GM12874 (cell line): ENCODE results near the gene ATOH8.

Source experiments
- TF ChIP-seq, protein P1 (sequence below): IDR thresholded peaks from 2 replicates; pipeline ENCODE4 v1.5.1; 2011; ENCODE audit warnings: low read depth, mild to moderate bottlenecking, control low read depth, low read length, moderate library complexity; ENCODE audit not compliant: insufficient read depth

ATOH8 gene, protein sequence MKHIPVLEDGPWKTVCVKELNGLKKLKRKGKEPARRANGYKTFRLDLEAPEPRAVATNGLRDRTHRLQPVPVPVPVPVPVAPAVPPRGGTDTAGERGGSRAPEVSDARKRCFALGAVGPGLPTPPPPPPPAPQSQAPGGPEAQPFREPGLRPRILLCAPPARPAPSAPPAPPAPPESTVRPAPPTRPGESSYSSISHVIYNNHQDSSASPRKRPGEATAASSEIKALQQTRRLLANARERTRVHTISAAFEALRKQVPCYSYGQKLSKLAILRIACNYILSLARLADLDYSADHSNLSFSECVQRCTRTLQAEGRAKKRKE

DNA sequence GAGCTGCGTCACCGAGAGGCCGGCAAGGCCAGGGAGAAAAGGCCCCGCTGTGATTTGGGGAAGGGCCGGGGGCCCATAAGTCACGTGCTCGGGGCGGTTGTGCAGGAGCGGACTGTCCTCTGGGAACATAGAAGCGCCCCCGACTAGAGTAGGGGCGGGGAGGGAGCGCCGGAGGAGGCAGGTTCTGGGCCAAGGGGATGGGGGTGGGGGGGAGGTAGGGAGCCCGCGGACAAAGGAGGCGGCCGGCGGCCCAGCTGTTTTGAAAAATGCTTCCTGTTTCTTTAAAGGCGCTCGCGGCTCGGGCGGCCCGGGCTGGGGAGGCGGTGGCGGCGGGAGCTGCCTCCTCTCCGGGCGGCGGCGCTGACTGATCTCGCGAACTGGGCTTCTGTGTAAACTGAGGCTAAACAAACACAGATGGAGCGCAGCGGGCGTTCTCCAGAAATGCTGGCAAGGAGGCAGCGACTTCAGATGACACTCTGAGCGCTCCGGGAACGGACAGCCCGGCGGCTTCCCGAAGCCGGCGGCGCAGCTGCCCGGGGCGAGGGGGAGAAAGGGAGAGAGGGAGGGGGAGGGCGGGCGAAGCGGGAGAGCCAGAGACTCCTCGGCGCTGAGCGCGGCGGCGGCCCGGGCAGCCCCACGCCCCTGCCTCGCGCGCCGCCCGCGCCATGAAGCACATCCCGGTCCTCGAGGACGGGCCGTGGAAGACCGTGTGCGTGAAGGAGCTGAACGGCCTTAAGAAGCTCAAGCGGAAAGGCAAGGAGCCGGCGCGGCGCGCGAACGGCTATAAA is at the start of gene ATOH8:
ATOH8 (plus strand) TSS at position 467 of the 788 bp plus-strand sequence; CDS start at position 666, 199 bp downstream.
- TF ChIP-seq, protein P1, sequence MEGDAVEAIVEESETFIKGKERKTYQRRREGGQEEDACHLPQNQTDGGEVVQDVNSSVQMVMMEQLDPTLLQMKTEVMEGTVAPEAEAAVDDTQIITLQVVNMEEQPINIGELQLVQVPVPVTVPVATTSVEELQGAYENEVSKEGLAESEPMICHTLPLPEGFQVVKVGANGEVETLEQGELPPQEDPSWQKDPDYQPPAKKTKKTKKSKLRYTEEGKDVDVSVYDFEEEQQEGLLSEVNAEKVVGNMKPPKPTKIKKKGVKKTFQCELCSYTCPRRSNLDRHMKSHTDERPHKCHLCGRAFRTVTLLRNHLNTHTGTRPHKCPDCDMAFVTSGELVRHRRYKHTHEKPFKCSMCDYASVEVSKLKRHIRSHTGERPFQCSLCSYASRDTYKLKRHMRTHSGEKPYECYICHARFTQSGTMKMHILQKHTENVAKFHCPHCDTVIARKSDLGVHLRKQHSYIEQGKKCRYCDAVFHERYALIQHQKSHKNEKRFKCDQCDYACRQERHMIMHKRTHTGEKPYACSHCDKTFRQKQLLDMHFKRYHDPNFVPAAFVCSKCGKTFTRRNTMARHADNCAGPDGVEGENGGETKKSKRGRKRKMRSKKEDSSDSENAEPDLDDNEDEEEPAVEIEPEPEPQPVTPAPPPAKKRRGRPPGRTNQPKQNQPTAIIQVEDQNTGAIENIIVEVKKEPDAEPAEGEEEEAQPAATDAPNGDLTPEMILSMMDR: no peak

DNA sequence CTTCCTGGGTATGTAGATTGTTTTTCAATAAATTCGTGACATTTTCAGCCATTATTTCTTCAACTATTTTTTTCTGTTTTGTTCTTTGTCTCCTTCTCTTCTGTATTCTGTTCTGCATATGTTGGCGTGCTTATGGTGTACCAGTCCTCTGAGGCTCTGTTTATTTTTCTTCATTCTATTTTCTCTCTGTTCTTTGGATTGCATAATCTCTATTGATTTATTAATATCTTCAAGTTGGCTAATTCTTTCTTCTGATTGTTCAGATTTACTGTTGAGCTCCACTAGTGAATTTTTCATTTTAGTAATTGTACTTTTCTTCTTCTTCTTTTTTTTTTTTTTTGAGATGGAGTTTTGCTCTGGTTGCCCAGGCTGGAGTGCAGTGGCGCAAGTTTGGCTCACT is 49.8 kb upstream of the ATOH8 start:
- TF ChIP-seq, protein P1: no peak

DNA sequence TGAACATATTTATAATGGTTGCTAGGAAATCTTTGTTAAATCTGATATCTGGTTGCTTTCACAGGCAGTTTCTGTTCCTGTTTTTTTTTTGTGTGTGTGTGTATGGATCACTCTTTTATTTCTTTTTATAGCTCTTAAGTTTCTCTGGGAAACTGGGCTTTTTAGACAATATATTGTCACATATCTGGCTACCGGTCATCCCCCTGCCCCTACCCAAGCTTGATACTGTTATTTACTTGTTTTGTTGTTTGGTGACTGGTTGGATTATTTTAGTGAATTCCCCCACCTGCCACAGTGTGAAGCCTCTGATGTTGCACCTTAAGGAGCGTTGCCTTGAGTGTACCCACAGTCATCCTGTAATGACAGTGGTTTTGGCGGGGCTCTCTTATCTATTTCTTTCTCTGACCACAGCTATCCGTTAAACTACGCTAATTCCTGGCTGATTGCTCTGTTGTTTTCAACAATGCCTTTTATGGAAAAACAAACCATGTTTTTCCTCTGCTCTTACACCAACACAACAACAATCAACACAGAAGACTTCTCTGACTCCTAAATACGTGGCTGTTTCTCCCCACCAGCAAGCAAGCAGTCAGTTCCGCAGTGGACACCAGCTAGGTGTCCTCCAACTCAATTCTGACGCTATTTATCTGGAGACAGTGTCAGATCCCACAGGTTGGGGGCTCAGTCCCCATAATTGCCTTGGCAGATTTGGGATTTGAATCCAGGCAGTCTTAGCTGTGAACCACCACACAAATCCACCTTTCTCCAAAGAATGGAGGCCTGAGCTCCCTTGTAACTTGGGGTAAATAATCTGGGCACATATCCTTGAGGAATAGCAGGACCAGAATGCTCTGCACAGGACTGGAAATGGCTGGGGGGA is 48.8 kb upstream of the ATOH8 start:
- TF ChIP-seq, protein P1: no peak

DNA sequence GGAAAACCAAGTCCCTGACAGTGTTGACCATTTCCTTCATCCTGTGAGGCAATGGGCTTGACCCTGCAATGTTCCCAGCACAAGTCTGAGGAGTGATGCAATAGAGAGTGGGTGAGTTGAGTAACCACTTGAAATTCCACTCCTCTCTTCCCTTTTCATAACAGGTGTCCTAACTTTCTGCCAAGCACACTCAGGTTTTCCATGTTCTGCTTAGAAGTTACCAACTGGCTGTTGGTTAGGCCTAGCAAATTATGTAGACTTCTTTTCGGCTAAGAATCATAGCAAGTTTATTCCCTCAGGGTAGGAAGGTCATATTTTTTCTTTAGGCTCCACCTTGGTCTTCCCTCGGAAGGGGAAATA is 48.1 kb upstream of the ATOH8 start:
- TF ChIP-seq, protein P1: no peak

DNA sequence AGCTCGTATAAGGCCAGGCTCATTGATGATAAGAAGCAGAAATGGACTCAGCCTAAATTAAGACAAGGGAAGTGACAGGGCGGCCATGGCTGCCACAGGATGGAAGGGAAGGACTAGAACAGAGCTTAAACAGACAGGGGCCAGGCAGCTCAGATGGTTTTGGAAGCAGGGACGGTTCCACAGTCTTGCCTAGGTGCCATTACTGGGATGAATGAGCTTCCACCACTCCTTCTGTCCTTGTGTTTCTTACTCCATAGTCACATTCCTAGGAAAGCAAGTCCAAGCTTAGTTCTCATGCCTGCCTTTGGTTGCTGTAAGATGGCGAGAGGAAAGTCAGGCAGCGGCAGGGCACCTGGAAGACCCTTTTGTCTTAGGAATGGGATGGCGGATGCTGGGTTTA is 47.7 kb upstream of the ATOH8 start:
- TF ChIP-seq, protein P1: no peak

DNA sequence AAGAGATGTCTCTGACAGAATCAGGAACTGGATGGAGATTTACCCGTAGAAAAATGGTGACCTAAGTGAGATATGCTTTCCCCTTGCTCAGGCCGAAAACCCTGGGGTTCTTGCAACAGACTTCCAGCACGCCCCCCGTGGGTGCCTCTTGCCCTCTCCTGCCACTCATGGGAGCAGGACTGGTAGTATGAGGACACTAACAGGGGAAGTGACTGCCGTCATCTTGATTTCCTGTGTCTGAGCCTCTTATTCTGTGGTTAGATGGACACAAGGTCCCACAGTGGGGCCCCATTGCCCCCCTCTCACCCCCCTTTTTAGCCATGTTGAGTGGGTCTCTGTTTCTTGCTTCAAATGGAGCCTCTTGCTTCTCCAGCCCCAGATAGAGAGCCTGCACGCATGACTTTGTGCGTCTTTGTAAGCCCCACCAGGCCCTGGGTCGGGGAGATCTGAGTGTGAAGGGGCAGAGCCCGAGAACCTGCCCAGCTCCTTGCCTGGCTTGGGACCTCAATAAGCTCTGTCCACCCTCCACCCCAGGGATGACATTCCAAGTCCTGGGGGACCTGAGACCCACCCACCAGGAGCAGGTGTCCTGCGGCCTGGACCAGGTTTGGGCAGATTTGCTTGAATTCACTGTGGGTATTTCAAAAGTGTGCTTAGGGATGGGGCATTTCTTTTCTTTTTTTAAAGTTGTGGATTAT is 47.0 kb upstream of the ATOH8 start:
- TF ChIP-seq, protein P1: no peak

DNA sequence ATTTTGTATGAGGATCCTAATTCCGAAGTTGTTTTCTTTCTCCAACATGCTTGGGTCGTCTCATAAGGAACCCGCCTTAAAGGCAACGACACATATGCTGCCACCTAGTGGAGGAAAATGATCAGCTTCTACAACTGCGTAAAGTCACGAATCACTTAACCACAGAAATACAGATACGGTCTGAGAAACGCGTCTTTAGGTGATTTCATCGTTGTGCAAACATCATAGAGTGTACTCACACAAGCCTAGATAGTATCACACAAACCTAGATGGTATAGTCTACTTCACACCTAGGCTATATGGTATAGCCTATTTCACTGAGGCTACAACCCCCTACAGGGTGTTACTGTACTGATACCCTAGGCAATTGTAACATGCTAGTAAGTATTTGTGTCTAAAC is 46.5 kb upstream of the ATOH8 start:
- TF ChIP-seq, protein P1: peak; percentile 63
